GM18907 (cell line): Measurements from ENCODE around the gene MYLK2.
"Not testable (repeated sequence)": the region's sequence is repeated elsewhere in the genome, so short reads cannot be mapped to it uniquely, and the experiment has no call there.

ENCODE experiments used
- ATAC-seq: cut with Tn5 transposase; IDR thresholded peaks from one replicate; pipeline ENCODE4 v1.9.1; 2021; ENCODE audit warnings: mild to moderate bottlenecking, moderate library complexity; ENCODE audit not compliant: unreplicated experiment

The MYLK2 gene

DNA sequence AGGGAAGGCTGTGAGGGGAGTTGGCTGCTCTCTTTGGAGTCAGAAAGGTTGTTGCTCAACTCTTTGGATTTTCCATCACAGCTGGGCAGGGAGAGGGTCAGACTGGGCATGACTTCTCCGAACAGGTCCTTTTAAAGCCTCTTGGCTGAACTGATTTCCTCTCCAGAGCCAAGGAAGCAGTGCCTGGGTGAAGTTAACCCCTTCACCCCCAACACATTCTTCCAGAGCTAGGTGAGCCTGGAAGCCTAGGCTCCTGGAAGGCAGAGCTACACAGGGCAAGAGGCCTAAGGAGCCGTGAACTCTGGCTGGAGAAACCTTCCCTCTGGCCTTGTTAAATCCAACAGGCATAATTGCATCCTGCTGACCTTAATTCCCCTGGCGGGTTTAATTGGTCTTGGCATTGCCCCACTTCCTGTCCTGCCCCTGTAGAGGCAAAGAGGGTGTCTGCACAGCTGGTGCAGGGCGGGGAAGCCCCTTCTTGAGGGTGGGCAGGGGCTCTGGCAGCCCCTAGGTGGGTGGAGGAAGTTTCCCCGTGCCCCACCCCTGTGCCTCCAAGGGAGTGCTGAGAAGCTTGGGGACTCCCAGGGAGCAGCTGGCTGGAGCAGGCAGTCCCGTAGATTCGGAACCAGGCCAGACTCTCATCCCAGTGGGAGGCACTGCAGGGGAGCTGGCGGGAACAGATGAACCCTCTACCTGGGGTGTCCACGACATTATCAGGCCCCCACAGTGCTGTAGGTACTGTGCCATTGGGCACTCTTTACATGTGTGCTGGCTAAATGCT is 3.6 kb upstream of the MYLK2 start:
- no peak for ATAC-seq

DNA sequence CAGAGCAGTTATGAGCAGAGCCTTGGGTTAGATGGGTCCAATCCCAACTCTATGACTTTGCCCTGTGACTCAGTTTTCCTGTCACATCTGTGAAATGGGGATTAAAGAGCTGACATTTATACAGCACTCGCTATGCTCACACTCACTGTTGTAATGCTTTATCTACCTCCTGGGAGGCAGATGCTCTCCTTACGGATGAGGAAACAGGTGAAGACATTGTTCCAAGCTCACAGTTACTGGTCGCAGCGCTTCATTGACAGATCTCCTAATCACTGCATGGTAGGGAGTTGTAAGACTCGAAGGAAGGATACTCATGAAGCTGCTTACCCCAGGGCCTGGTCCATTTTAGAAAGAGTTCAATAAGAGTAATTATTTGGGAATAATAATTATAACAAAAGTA is 2.9 kb upstream of the MYLK2 start:
- ATAC-seq = no peak

GRCh38 chr20:31817461-31817860 is 1.7 kb upstream of the MYLK2 start:
- no peak for ATAC-seq

- ATAC-seq = no peak
Measured at GRCh38 chr20:31818376-31818908, 714 bp upstream of the MYLK2 start.

- ATAC-seq = no peak
Measured at GRCh38 chr20:31820228-31820627, 1.1 kb downstream of the MYLK2 start.

- ATAC-seq = no peak
Measured at GRCh38 chr20:31821427-31821826, 2.3 kb downstream of the MYLK2 start.

- ATAC-seq = no peak
Measured at GRCh38 chr20:31822421-31823330, 3.5 kb downstream of the MYLK2 start.

DNA sequence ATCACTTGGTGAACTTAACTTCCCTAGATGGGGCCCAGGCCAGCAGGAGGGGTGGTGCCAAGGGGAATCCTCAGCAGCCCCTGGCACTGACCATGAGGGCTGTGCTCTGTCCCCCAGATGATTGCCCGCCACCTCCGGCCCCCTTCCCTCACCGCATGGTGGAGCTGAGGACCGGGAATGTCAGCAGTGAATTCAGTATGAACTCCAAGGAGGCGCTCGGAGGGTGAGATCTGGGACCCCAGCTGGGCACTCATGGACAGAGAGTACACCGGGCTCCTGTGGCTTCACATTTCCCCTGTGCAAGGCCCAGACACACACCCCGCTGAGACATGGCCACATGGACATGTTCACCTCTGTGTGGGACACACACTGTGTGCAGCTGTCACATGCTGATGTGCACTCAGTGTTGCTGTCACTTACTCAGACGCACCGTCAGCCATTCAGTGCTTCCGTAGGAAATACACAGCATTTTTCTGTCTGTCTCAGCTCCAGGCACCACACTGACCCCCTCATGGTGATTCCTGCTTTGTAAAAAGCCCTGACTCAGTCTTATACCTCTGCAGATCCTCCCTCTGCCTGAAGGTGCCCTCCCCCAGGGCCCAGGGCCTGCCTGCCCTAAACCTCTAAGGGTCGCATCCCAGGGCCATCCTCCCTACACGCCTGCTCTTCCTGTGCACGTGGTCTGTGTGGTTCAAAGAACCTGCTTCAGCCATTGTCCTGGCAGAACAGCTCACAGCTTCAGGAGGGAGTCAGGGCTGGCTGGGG is 4.4 kb downstream of the MYLK2 start:
- ATAC-seq = no peak

- ATAC-seq = no peak
Measured at GRCh38 chr20:31824125-31824485, 4.9 kb downstream of the MYLK2 start.

DNA sequence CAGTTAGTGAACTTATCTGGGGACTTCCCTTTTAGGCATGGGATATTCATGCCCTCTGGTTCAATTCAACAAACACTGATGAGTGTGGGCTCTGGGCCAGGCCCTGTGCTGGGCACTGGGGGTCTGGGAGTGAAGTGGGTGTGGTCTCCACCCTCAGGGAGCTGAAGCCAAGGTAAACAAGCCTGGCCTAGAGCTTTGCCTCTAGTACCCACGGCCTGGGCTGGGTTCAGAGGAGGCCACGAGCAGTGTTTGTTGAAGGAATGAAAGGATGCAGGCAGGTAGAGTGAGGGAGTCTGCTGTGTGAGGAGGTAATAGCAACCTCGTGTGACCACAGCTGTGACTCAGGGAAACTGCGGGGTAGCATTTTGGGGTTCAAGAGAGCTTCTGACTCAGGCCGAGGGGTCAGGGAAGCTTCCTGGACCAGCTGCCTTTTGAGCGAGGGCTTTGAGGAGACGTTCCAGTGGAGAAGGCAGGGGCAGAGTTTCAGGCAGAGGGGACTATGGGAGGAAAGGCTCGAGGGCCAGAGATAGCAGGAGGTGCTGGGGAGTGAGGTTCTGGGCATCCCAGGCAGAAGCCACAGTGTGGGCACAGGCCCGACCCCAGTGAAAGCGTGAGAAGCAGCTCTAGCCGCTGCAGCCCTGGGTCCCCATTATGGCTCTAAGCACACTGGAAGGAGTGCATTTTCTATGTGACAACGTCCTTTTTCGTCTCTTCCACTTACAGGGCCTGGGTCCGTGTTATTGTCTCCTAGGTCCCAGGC is 5.6 kb downstream of the MYLK2 start:
- ATAC-seq = no peak

- no peak for ATAC-seq
Measured at GRCh38 chr20:31826074-31826473, 6.9 kb downstream of the MYLK2 start.

- ATAC-seq = no peak
Measured at GRCh38 chr20:31827059-31827458, 7.9 kb downstream of the MYLK2 start.

GRCh38 chr20:31828016-31828415 is 8.9 kb downstream of the MYLK2 start:
- ATAC-seq = not testable (repeated sequence)

- no peak for ATAC-seq
Measured at GRCh38 chr20:31829731-31830130, 10.6 kb downstream of the MYLK2 start.

DNA sequence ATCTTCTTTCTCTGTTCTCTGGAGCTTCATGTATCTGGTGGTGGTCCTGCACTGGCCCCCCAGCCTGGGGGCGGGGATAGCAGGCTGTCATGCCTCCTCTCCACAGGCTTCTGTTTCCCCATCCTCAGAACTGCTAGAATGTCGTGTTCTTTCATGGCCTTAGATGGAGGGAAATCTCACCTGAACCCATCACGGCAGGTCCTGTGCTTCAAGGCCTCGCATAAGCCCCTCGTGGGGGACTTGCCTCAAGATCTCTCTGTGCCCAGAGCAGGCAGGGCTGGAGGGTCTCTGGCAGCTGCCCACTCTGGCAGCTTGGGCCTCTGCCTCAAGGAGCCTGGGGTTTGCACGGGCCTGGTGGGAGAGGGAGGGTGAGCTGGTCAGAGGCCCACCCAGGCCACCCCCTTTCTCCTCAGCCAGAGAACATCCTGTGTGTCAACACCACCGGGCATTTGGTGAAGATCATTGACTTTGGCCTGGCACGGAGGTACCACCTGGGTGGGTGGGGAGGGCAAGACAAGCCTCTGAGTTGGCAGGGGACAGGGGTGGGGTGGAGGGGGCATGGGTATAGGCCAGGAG is 11.3 kb downstream of the MYLK2 start:
- no peak for ATAC-seq

DNA sequence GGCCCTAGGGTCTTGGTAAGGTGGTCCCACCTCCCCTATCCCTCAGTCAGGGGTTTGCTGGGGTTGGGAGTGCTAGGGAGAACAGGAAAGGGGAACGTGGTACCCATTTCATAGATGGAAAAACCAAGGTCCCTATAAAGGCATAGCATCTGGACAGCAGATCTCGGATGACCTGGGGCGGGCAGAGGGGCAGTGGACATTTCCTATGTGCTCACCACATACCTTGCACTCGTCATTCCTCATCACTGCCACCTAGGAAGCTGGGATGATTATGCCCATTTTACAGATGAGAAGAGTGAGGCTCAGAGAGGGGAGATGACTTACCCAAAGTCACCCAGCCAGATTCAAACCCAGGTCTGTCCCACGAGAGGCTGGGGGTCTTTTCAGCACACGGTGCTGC is 12.1 kb downstream of the MYLK2 start:
- ATAC-seq = no peak

- ATAC-seq = no peak
Measured at GRCh38 chr20:31831771-31832306, 12.7 kb downstream of the MYLK2 start.

DNA sequence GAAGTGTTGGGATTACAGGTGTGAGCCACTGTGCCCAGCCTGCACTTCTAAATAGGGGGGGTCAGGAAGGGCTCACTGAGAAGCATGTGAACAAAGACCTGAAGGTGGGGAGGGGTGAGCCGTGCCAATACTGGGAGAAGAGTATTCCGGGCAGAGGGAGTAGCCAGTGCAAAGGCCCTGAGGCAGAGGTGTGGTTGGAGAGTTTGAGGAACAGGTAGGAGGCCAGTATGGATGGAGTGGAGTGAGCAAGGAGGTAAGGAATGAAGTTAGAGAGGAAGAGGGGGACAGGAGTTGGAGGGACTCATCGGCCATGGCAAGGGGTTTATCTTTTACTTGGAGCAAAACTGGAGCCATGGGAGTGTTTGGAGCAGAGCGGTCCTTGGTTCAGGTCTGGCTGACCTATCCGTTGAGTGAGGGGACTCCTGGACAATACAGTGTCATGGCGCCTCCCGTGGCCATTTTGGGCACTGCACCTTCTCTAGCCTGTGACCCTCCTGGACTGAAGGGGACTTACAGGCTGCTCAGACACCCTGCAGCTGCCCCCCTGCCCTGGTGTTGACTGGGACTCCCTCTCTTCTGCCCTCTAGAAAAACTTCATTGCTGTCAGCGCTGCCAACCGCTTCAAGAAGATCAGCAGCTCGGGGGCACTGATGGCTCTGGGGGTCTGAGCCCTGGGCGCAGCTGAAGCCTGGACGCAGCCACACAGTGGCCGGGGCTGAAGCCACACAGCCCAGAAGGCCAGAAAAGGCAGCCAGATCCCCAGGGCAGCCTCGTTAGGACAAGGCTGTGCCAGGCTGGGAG is 14.2 kb downstream of the MYLK2 start:
- ATAC-seq = no peak

GRCh38 chr20:31833931-31834521 is 14.9 kb downstream of the MYLK2 start:
- ATAC-seq = no peak
